Measurements from ENCODE around the gene TAF15. TPM values are rescaled to one million over a fixed set of nuclear protein-coding genes. Genes with fewer than 3 reads are reported as not detected.

Gene TAF15
- total and polyA plus RNA-seq, 10 of the 15 experiments (the other 5 are each of a cell fraction or from before 2014, with no cell fraction given), result 9.5 to 259 (median 40.4) TPM

GRCh38 chr17:35764123-35764991 lies 44.9 kb upstream of the TAF15 start (continued):
- TF ChIP-seq SREBF1 (IDR thresholded peaks at IDR 0.05; ENCODE audit: low read length) (no peak), CHD2 (IDR thresholded peaks at IDR 0.05; ENCODE audit: borderline replicate concordance, low read depth, low read length) (no peak), TARDBP (IDR thresholded peaks at IDR 0.05; ENCODE audit: borderline replicate concordance) (no peak), NFYB (IDR thresholded peaks at IDR 0.05; ENCODE audit: insufficient read depth, low read depth, low read length) (no peak), DPF2 (IDR thresholded peaks at IDR 0.05) (peak; percentile 78), CREM (IDR thresholded peaks at IDR 0.05; ENCODE audit: low read depth) (no peak), ASH2L (IDR thresholded peaks at IDR 0.05; ENCODE audit: borderline replicate concordance, low read depth) (no peak), USF2 (IDR thresholded peaks at IDR 0.05; ENCODE audit: borderline replicate concordance, low read depth, low read length) (no peak), IKZF1 (conservative IDR thresholded peaks at IDR 0.05) (peak; percentile 87), FOXK2 (IDR thresholded peaks at IDR 0.05) (no peak), FOXM1 (IDR thresholded peaks at IDR 0.05; ENCODE audit: low read depth, low read length) (no peak), POLR2A (IDR thresholded peaks at IDR 0.05; ENCODE audit: low read depth, low read length) (no peak), USF1 (IDR thresholded peaks at IDR 0.05; ENCODE audit: borderline replicate concordance, extremely low read length, insufficient read depth, low read depth, low read length) (no peak), LARP7 (IDR thresholded peaks at IDR 0.05) (peak; percentile 93), RAD21 (IDR thresholded peaks at IDR 0.05; ENCODE audit: insufficient read depth, low read depth, low read length) (peak; percentile 73), RELA (IDR thresholded peaks at IDR 0.05; ENCODE audit: borderline replicate concordance, partially characterized antibody) (peak; percentile 21), ELK1 (IDR thresholded peaks at IDR 0.05; ENCODE audit: low read depth, low read length) (no peak), EP300 (IDR thresholded peaks at IDR 0.05; ENCODE audit: borderline replicate concordance in 1 of 2, control insufficient read depth in 1 of 2, low read depth in 2 of 2, low read length in 2 of 2) (no peak), ZNF24 (IDR thresholded peaks at IDR 0.05) (no peak), TCF7 (IDR thresholded peaks at IDR 0.05; ENCODE audit: borderline replicate concordance) (no peak), CBX5 (IDR thresholded peaks at IDR 0.05; ENCODE audit: low read depth) (no peak), MTA3 (IDR thresholded peaks at IDR 0.05; ENCODE audit: borderline replicate concordance, low read length) (no peak), RCOR1 (conservative IDR thresholded peaks at IDR 0.05; ENCODE audit: low read depth, low read length) (no peak), ZNF274 (IDR thresholded peaks at IDR 0.05; ENCODE audit: insufficient read depth, insufficient read length) (no peak), HDGF (IDR thresholded peaks at IDR 0.05) (no peak), TBL1XR1 (IDR thresholded peaks at IDR 0.05; ENCODE audit: low read depth, low read length) (no peak), EZH2 (IDR thresholded peaks at IDR 0.05; ENCODE audit: borderline replicate concordance, control insufficient read depth, low read depth, low read length) (no peak), NR2F1 (conservative IDR thresholded peaks at IDR 0.05) (peak; percentile 58), RAD51 (IDR thresholded peaks at IDR 0.05) (no peak), ATF3 (IDR thresholded peaks at IDR 0.05; ENCODE audit: borderline replicate concordance, extremely low read depth, low read depth, low read length) (no peak), ZBED1 (IDR thresholded peaks at IDR 0.05; ENCODE audit: borderline replicate concordance) (no peak)

All from GM12878 (cell line).